BLaER1 treated with 17β-estradiol and CSF1 and Interleukin-3, amounts not matched to agents 10 nM and 100 nM (cell line): ENCODE data around the gene TSHB.

ENCODE experiments used
- H3K27ac ChIP-seq, 11 experiments: shearing (Covaris generic); formaldehyde crosslinking; 2 replicates each; pipeline ENCODE4 v1.8.1; 2022
- H3K27me3 ChIP-seq, 11 experiments: shearing (Covaris generic); formaldehyde crosslinking; 2 replicates each; pipeline ENCODE4 v1.8.1; 2022
- H3K36me3 ChIP-seq, 11 experiments: shearing (Covaris generic); formaldehyde crosslinking; 2 replicates each; pipeline ENCODE4 v1.8.1; 2022
- H3K4me1 ChIP-seq, 10 experiments: shearing (Covaris generic); formaldehyde crosslinking; 2 replicates each; pipeline ENCODE4 v1.8.1; 2022
- H3K4me2 ChIP-seq, 11 experiments: shearing (Covaris generic); formaldehyde crosslinking; 2 replicates each; pipeline ENCODE4 v1.8.1; 2022
- H3K4me3 ChIP-seq, 10 experiments: shearing (Covaris generic); formaldehyde crosslinking; 2 replicates each; pipeline ENCODE4 v1.8.1; 2022
- H3K9ac ChIP-seq, 11 experiments: shearing (Covaris generic); formaldehyde crosslinking; 2 replicates each; pipeline ENCODE4 v1.8.1; 2022
- H3K9me3 ChIP-seq, 11 experiments: shearing (Covaris generic); formaldehyde crosslinking; replicated peaks in 1 of 11; 2 replicates each; pipeline ENCODE4 v1.8.1; 2022
- H4K20me1 ChIP-seq, 11 experiments: shearing (Covaris generic); formaldehyde crosslinking; 2 replicates each; pipeline ENCODE4 v1.8.1; 2022
- Cebpa-rat ChIP-seq, 11 experiments: shearing (Covaris generic); IDR thresholded peaks; 2 replicates each; pipeline ENCODE4 v1.8.1; 2022

Gene TSHB

DNA sequence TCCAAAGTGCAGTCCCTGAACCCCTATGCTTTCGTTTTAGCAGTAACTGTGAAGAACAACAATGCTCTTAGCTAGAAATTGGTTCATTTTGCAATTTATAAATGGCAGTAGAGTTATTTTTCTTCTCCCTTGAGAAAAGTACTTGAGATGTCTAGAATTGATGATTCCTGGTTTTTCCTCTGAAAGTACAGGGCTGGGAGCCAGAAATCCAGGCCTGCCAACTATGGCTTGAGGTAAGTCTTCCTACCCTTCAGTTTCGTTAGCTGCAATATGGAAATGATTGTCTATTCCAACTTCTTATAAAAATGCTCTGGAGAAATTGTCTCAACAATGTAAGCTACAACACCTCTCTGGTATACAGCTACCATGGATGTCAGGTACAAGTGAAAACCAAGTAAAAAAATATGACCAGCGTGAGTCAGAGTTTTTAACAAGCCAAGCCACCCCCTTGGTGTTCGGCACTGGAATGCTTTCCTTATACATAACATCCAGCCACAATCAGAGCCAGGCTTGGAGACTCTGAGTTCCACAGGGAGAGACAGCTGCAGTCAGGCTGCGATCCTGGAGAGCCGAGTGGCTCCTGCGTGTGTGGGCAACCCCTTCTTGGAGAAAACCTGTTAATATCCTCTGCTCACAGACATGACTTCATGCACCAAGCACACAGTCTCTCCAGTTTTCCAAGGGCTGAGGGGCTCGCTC lies 37.7 kb downstream of the TSHB start:
- Histone ChIP-seq H3K27ac (no peak overlapping the region), H3K4me3 (no peak overlapping the region), H3K4me1 (peaks cover 0 to 19% (median 12%) of the 10 kb centered on the region in 10 experiments; a peak in 16 of 20 replicates), H3K36me3 (no peaks in the 10 kb centered on the region), H3K9me3 (no peaks in the 10 kb centered on the region), H3K4me2 (no peak overlapping the region), H3K9ac (no peak overlapping the region), H4K20me1 (no peaks in the 10 kb centered on the region), H3K27me3 (no peaks in the 10 kb centered on the region)
- no peak for TF ChIP-seq Cebpa-rat (IDR thresholded peaks at IDR 0.05)

DNA sequence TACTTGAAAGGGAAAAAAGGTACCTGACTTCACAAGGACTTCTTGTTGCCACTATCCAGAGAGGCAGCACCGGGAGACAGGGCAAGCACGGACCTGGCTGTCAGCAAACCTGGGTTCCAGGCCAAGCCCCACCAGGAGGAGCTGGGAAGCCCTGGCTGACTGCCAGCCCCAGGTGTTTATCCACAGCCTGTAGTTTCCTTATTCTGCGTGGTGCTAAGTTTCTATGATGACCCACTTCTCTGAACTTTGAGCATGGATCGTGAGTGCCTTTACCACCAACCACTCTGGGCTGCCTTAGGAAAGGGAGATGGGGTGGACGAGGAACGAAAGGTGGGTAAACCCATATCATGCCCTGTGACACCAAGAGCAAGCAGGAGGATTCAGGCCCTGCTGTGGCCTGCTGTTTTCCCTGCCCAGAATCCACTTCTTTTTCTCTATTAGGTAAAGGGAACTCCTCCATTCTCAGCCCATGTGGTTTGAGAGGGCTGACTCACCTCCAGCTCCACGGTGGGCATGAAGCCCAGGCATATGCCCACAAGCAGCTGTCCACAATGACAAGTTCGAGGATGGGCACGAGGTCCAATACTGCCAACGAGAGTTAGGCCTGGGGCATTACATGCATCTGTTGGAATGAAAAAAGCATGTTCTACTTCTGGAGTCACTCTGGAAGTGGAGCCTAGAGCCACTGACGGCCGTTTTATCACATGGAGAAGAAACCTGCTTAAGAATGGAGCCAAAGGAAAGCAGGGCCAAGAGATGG lies 39.4 kb downstream of the TSHB start:
- Histone ChIP-seq H3K27me3 (no peaks in the 10 kb centered on the region), H3K9me3 (no peaks in the 10 kb centered on the region), H3K9ac (no peak overlapping the region), H3K36me3 (no peaks in the 10 kb centered on the region), H4K20me1 (no peaks in the 10 kb centered on the region), H3K4me3 (no peak overlapping the region), H3K4me2 (no peak overlapping the region), H3K27ac (no peak overlapping the region), H3K4me1 (peaks cover 0 to 25% (median 17%) of the 10 kb centered on the region in 10 experiments; a peak in 13 of 20 replicates)
- no peak for TF ChIP-seq Cebpa-rat (IDR thresholded peaks at IDR 0.05)

DNA sequence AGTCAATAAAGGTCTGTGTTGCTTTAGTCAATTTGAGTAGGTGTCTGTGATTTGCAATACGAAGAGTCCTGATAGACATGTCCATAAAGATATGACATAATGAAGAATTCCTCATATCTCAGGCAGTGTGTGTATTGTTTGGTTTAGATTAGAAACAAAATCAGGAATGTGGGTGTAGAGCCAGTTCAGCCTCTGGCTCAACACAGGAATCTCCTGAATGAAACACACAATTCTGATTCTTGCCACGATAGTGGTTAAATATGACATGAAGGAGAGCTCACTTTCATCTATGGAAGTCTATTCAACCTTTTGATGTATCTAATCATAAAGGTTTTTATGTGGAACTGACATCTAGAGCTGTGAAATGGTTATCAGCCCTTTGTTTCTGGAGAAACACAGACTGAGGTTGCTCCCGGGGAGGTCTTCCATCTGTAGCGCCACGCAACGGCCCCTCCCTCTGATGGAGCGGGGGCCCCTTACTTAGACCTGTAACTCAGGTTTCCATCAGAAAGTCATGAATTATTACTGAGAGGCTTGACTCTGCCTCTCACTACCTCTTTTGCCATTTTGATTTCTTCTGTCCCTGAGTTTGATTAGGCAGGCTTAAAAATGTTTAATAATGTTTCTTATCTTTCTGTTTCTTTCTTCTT lies 40.2 kb downstream of the TSHB start:
- H3K4me1 ChIP-seq = peaks cover 0 to 26% (median 19%) of the 10 kb centered on the region in 10 experiments; a peak in 14 of 20 replicates
- H3K4me3 ChIP-seq = no peak overlapping the region
- H3K9me3 ChIP-seq = no peaks in the 10 kb centered on the region
- no peaks in the 10 kb centered on the region for H4K20me1 ChIP-seq
- H3K4me2 ChIP-seq = no peak overlapping the region
- H3K9ac ChIP-seq = no peak overlapping the region
- H3K27me3 ChIP-seq = no peaks in the 10 kb centered on the region
- H3K27ac ChIP-seq = no peak overlapping the region
- no peak for TF ChIP-seq Cebpa-rat (IDR thresholded peaks at IDR 0.05)
- no peaks in the 10 kb centered on the region for H3K36me3 ChIP-seq

DNA sequence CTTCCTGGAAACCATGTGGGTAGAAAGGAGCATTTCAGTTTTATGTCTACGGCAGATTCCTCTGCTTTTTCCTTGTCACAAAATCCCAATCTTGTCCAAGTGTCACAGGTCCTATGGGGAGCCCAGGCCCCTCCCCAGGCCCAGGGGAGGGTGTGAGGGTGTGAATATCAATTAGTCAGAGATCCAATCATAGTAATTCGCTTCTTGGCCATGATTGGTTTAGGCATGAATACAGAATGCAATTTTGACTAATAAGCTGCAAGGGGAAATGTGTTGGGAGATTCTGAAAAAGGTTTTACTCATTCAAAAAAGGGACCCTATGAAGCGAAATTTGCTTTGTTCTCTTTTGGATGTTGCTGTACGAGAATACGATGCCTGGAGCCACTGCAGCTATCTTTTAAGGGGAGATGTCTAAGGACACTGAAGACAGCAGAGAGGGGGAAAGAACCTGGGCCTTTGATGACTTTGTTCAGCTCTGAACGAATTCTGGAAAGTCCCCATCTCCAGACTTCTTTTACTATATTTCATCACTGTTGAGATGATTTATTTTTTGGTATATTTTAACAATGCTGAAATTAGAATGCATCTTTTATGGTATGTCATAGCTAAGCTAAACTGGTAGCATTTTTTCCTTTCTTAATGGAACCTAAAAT lies 41.5 kb downstream of the TSHB start:
- H3K4me1 ChIP-seq = peaks cover 0 to 40% (median 30%) of the 10 kb centered on the region in 10 experiments; a peak in 16 of 20 replicates
- no peaks in the 10 kb centered on the region for H3K27me3 ChIP-seq
- H3K9me3 ChIP-seq = no peaks in the 10 kb centered on the region
- TF ChIP-seq Cebpa-rat (IDR thresholded peaks at IDR 0.05) = no peak
- H3K4me3 ChIP-seq = no peak overlapping the region
- no peaks in the 10 kb centered on the region for H4K20me1 ChIP-seq
- no peaks in the 10 kb centered on the region for H3K36me3 ChIP-seq
- no peak overlapping the region for H3K4me2 ChIP-seq
- no peak overlapping the region for H3K9ac ChIP-seq
- H3K27ac ChIP-seq = no peak overlapping the region

DNA sequence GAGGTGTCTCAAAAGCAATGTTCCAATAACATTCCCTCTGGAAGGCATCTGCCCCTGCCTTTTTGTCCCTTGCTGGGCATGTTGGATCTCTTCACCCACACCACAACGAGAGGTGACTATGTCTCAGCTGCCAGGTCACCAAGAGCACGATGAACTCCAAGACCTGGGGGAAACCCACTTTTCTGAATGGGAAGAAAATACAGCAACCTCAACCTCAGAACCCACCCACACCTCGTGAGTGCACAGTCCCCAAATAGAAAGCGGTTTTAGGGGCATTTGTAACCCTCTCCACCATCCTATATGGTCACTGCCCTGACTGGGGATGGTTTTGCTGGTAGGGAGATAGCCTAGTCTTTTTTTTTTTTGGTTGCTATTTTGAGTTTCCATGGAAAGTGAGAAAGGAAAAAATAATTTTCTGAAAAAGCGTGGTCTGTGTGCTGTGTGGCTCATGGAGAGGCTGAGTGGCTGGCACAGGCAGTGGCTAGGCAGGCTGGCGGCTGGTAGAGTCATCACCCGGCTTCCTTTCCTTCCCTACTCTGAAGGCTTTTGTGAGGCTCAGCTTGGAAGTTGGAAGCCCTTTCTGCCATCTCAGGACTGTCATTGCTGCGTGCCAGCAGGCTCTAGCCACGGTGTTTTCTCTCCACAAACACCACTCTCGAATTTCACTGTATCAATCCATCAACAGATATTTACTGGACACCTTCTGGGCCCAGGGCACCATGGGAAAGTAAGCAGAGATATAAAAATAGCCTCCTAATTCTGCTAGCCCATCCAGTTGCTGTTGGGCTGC lies 43.9 kb downstream of the TSHB start:
- TF ChIP-seq Cebpa-rat (IDR thresholded peaks at IDR 0.05) = no peak
- no peaks in the 10 kb centered on the region for H3K27me3 ChIP-seq
- no peaks in the 10 kb centered on the region for H3K36me3 ChIP-seq
- no peak overlapping the region for H3K9ac ChIP-seq
- no peak overlapping the region for H3K4me3 ChIP-seq
- peak overlapping the region in 7 of 11 experiments; percentile 18 to 58 (median 41); a peak in 7 of 22 replicates for H3K4me2 ChIP-seq
- H4K20me1 ChIP-seq = no peaks in the 10 kb centered on the region
- H3K27ac ChIP-seq = no peak overlapping the region
- peaks cover 0 to 41% (median 30%) of the 10 kb centered on the region in 10 experiments; a peak in 16 of 20 replicates for H3K4me1 ChIP-seq
- no peaks in the 10 kb centered on the region for H3K9me3 ChIP-seq

DNA sequence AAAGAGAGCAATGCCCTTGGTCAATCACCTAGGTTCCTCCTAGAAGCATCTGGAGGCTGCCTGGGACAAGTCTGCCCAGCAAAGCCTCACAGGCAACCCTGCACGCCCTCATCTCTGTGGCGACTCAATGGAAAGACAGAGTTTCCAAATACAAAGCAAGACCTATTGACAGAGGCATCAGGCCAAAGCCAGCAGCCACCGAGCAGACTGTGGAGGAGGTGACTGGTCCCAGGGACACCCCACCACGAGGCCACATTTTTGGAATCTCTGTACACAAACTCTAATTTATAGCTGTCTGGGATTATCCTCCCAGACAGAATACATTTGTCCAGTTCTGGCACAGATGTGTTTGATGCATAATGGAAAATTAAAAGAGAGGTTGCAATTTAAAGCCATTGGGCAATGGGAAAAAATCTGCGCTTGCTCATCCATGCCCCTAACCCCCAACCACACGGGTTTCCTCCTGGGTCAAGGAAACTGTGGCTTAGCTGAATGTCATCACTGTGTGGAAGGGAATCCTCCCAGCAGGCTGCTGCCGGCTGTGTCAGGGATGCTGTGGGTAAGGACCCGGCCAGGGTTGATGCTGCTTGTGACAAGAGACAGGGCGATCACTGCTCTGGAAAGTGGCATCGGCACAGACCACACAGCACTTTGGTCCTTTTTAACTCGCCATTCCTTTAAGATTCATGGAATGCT lies 45.4 kb downstream of the TSHB start:
- H3K9me3 ChIP-seq = no peaks in the 10 kb centered on the region
- peak overlapping the region in 9 of 11 experiments; percentile 29 to 62 (median 54); a peak in 18 of 22 replicates for H3K4me2 ChIP-seq
- no peaks in the 10 kb centered on the region for H3K36me3 ChIP-seq
- H3K27ac ChIP-seq = no peak overlapping the region
- TF ChIP-seq Cebpa-rat (IDR thresholded peaks at IDR 0.05) = no peak
- H3K27me3 ChIP-seq = no peaks in the 10 kb centered on the region
- peaks cover 0 to 41% (median 30%) of the 10 kb centered on the region in 10 experiments; a peak in 16 of 20 replicates for H3K4me1 ChIP-seq
- H4K20me1 ChIP-seq = no peaks in the 10 kb centered on the region
- H3K4me3 ChIP-seq = no peak overlapping the region
- H3K9ac ChIP-seq = no peak overlapping the region

DNA sequence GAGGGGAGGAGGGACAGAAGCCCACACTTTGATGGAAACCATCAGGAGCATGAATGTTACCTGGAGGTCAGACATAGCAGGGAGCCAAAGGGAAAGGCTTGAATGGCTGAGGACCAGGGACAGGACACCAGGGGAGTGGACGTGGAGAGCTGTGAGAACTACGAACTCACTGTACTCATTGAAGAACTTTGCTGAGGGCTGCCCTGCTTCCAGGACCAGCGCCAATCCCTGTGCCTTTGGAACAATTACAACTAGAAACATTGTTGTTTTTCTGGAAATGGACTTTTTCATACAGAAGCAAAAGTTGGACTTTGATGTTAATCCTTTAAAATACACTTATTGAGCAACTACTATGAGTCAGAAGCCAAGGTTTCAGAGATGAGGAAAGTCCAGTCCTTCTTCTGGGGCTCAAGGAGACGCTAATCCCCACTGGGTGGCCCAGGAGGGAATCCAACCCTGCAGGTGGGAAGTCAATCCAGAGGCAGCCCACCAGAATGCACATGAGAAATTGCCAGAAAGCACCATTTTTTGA lies 46.8 kb downstream of the TSHB start:
- Histone ChIP-seq H3K36me3 (no peaks in the 10 kb centered on the region), H3K4me1 (peaks cover 0 to 41% (median 30%) of the 10 kb centered on the region in 10 experiments; a peak in 16 of 20 replicates), H3K9ac (no peak overlapping the region), H3K9me3 (no peaks in the 10 kb centered on the region), H3K4me2 (no peak overlapping the region), H3K27me3 (no peaks in the 10 kb centered on the region), H3K27ac (no peak overlapping the region), H3K4me3 (no peak overlapping the region), H4K20me1 (no peaks in the 10 kb centered on the region)
- no peak for TF ChIP-seq Cebpa-rat (IDR thresholded peaks at IDR 0.05)
